NCI-H748 (cell line): Measurements from ENCODE around the gene CASTOR1.

ENCODE experiments used
- DNase-seq: peaks from one replicate; lab custom pipeline; 2025; ENCODE audit not compliant: unreplicated experiment; lab: John Stamatoyannopoulos, UW

Gene CASTOR1

GRCh38 chr22:30266445-30267381 lies 22.6 kb downstream of the CASTOR1 start, which contains the start of gene OSM:
OSM (minus strand) TSS chr22:30266851; CDS start chr22:30266799, 52 bp downstream.
- no peak for DNase-seq

GRCh38 chr22:30265823-30266444 lies 23.4 kb downstream of the CASTOR1 start:
- no peak for DNase-seq

- no peak for DNase-seq
Measured at GRCh38 chr22:30265131-30265720, 24.1 kb downstream of the CASTOR1 start.

GRCh38 chr22:30263883-30264282 lies 25.4 kb downstream of the CASTOR1 start:
- no peak for DNase-seq

GRCh38 chr22:30262917-30263741 lies 26.2 kb downstream of the CASTOR1 start:
- peak; percentile 63 for DNase-seq

GRCh38 chr22:30262112-30262511 lies 27.2 kb downstream of the CASTOR1 start:
- no peak for DNase-seq

- DNase-seq: no peak
Measured at GRCh38 chr22:30261134-30261533, 28.2 kb downstream of the CASTOR1 start.

GRCh38 chr22:30260682-30261081 lies 28.6 kb downstream of the CASTOR1 start:
- no peak for DNase-seq

GRCh38 chr22:30260276-30260675 lies 29.0 kb downstream of the CASTOR1 start:
- DNase-seq: no peak

- no peak for DNase-seq
Measured at GRCh38 chr22:30254314-30254713, 35.0 kb downstream of the CASTOR1 start.

GRCh38 chr22:30253205-30253852 lies 36.0 kb downstream of the CASTOR1 start:
- peak; percentile 18 for DNase-seq

GRCh38 chr22:30252411-30253204 lies 36.7 kb downstream of the CASTOR1 start:
- DNase-seq: no peak

- no peak for DNase-seq
Measured at GRCh38 chr22:30251711-30252110, 37.6 kb downstream of the CASTOR1 start.

- DNase-seq: no peak
Measured at GRCh38 chr22:30250661-30251267, 38.5 kb downstream of the CASTOR1 start.

GRCh38 chr22:30250039-30250565 lies 39.2 kb downstream of the CASTOR1 start:
- no peak for DNase-seq

- DNase-seq: no peak
Measured at GRCh38 chr22:30249049-30250038, 40.0 kb downstream of the CASTOR1 start.

GRCh38 chr22:30248484-30248883 lies 40.8 kb downstream of the CASTOR1 start:
- no peak for DNase-seq

- no peak for DNase-seq
Measured at GRCh38 chr22:30247974-30248373, 41.3 kb downstream of the CASTOR1 start.
